ENCODE results near the gene ADAMTS5. TPM values are rescaled to one million over a fixed set of nuclear protein-coding genes. Genes with fewer than 3 reads are reported as not detected.

The ADAMTS5 gene
- total RNA-seq, 1 experiment from 2014 or later: 0.05 TPM

DNA sequence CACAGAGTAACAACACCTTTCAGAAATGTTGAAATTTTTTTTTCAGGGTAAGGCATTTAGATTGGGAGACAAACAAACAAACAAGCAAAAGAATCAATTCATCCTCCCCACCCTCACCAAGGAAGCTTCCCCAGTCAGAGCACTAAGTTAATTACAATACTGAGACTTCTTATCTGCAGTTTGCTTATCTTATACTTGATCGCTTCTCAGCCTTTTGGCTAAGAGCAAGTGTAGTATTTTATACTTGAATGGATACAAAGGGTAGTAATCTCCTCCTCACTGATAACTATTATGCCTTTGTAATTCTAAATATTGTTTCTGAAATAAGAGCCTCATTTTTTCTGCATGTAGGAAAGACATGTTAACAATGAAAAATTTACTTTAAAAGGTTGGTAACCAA lies 54.4 kb downstream of the ADAMTS5 start:
- ATAC-seq (no peak), DNase-seq (ENCODE audit: low read depth, low spot score) (no peak)
- CTCF ChIA-PET: no interaction called here
- H3K9me3 ChIP-seq (ENCODE audit: control insufficient read depth, insufficient read depth, low read depth, low read length): no peaks in the 10 kb centered on the region
- intact Hi-C loops (cut with micrococcal nuclease; ENCODE audit: unreplicated experiment): no loop called here
- POLR2A ChIA-PET: no interaction called here
- BruUV-seq (replicated peaks): no TSS peak
- H3K4me3 ChIP-seq (ENCODE audit: low read depth in 2 of 2, low read length in 2 of 2): no peak overlapping the region
- TF ChIP-seq, protein P1, sequence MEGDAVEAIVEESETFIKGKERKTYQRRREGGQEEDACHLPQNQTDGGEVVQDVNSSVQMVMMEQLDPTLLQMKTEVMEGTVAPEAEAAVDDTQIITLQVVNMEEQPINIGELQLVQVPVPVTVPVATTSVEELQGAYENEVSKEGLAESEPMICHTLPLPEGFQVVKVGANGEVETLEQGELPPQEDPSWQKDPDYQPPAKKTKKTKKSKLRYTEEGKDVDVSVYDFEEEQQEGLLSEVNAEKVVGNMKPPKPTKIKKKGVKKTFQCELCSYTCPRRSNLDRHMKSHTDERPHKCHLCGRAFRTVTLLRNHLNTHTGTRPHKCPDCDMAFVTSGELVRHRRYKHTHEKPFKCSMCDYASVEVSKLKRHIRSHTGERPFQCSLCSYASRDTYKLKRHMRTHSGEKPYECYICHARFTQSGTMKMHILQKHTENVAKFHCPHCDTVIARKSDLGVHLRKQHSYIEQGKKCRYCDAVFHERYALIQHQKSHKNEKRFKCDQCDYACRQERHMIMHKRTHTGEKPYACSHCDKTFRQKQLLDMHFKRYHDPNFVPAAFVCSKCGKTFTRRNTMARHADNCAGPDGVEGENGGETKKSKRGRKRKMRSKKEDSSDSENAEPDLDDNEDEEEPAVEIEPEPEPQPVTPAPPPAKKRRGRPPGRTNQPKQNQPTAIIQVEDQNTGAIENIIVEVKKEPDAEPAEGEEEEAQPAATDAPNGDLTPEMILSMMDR (IDR thresholded peaks at IDR 0.05): no peak
- no peak for TF ChIP-seq POLR2AphosphoS5 (IDR thresholded peaks at IDR 0.05; ENCODE audit: low read depth, low read length)
- no peak for TF ChIP-seq SIN3A (IDR thresholded peaks at IDR 0.05; ENCODE audit: borderline replicate concordance, insufficient read depth, low read depth, low read length)
- TF ChIP-seq, protein P2, sequence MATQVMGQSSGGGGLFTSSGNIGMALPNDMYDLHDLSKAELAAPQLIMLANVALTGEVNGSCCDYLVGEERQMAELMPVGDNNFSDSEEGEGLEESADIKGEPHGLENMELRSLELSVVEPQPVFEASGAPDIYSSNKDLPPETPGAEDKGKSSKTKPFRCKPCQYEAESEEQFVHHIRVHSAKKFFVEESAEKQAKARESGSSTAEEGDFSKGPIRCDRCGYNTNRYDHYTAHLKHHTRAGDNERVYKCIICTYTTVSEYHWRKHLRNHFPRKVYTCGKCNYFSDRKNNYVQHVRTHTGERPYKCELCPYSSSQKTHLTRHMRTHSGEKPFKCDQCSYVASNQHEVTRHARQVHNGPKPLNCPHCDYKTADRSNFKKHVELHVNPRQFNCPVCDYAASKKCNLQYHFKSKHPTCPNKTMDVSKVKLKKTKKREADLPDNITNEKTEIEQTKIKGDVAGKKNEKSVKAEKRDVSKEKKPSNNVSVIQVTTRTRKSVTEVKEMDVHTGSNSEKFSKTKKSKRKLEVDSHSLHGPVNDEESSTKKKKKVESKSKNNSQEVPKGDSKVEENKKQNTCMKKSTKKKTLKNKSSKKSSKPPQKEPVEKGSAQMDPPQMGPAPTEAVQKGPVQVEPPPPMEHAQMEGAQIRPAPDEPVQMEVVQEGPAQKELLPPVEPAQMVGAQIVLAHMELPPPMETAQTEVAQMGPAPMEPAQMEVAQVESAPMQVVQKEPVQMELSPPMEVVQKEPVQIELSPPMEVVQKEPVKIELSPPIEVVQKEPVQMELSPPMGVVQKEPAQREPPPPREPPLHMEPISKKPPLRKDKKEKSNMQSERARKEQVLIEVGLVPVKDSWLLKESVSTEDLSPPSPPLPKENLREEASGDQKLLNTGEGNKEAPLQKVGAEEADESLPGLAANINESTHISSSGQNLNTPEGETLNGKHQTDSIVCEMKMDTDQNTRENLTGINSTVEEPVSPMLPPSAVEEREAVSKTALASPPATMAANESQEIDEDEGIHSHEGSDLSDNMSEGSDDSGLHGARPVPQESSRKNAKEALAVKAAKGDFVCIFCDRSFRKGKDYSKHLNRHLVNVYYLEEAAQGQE (IDR thresholded peaks at IDR 0.05; ENCODE audit: insufficient read depth in 1 of 2, low read depth in 2 of 2, low read length in 1 of 2): no peak
- no peak for TF ChIP-seq TCF7L2 (IDR thresholded peaks at IDR 0.05; ENCODE audit: low read depth, low read length)
- in situ Hi-C loops (cut with HindIII; ENCODE audit: low pct_unique_long_range_greater_than_20kb, low sequenced_read_pairs): no loop called here
- H3K4me1 ChIP-seq (ENCODE audit: control insufficient read depth, insufficient read depth, low read length): no peaks in the 10 kb centered on the region
- no peaks in the 10 kb centered on the region for H3K27me3 ChIP-seq (ENCODE audit: control insufficient read depth, insufficient read depth, low read length)
- H3K36me3 ChIP-seq (ENCODE audit: control insufficient read depth, insufficient read depth, low read length): no peaks in the 10 kb centered on the region
- H3K27ac ChIP-seq (ENCODE audit: low read length): no peak overlapping the region

DNA sequence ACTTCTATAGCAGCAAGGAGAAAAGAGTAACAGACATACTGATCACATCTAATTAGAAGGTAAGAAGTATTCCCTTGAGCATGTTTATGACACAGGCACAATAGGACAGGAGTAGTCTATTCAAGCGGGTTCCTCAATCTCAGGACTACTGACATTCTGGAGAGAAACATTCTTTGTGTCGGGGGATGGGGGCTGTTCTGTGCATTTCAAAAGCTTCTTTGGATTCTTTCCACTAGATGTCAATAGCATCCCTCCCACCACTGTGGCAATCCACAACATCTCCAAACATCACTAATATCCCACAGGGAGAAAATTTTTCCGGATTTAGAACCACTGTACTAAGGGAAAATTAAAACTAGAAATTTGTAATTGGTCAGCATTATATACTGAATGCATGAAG lies 56.9 kb downstream of the ADAMTS5 start:
- ChIA-PET POLR2A (no interaction called here), CTCF (no interaction called here)
- no peaks in the 10 kb centered on the region for H3K36me3 ChIP-seq (ENCODE audit: control insufficient read depth, insufficient read depth, low read length)
- in situ Hi-C loops (cut with HindIII; ENCODE audit: low pct_unique_long_range_greater_than_20kb, low sequenced_read_pairs) (no loop called here), intact Hi-C loops (cut with micrococcal nuclease; ENCODE audit: unreplicated experiment) (no loop called here)
- ATAC-seq (no peak), DNase-seq (ENCODE audit: low read depth, low spot score) (no peak)
- no peaks in the 10 kb centered on the region for H3K27me3 ChIP-seq (ENCODE audit: control insufficient read depth, insufficient read depth, low read length)
- H3K4me3 ChIP-seq (ENCODE audit: low read depth in 2 of 2, low read length in 2 of 2): no peak overlapping the region
- no peak overlapping the region for H3K27ac ChIP-seq (ENCODE audit: low read length)
- no peaks in the 10 kb centered on the region for H3K9me3 ChIP-seq (ENCODE audit: control insufficient read depth, insufficient read depth, low read depth, low read length)
- no peaks in the 10 kb centered on the region for H3K4me1 ChIP-seq (ENCODE audit: control insufficient read depth, insufficient read depth, low read length)
- no TSS peak for BruUV-seq (replicated peaks)
- TF ChIP-seq, protein P2 (IDR thresholded peaks at IDR 0.05; ENCODE audit: insufficient read depth in 1 of 2, low read depth in 2 of 2, low read length in 1 of 2): no peak
- TF ChIP-seq TCF7L2 (IDR thresholded peaks at IDR 0.05; ENCODE audit: low read depth, low read length): no peak
- TF ChIP-seq SIN3A (IDR thresholded peaks at IDR 0.05; ENCODE audit: borderline replicate concordance, insufficient read depth, low read depth, low read length): no peak
- TF ChIP-seq POLR2AphosphoS5 (IDR thresholded peaks at IDR 0.05; ENCODE audit: low read depth, low read length): no peak
- TF ChIP-seq, protein P1 (IDR thresholded peaks at IDR 0.05): no peak
